DOHH2 (cell line): Measurements from ENCODE around the gene LSM14B.
"Not testable (repeated sequence)": the region's sequence is repeated elsewhere in the genome, so short reads cannot be mapped to it uniquely, and the experiment has no call there.

Experiments used
- H3F3A ChIP-seq: fragments of 200-600 bp; sonication (generic), shearing (Covaris generic); 2 replicates; pipeline ENCODE4 v1.6.0; 2016; ENCODE audit warnings: antibody characterized with exemption, mild to moderate bottlenecking; ENCODE audit not compliant: control insufficient read depth, insufficient read depth
- H3K27ac ChIP-seq: fragments of 200-600 bp; sonication (generic); 2 replicates; pipeline ENCODE4 v1.5.1; 2014; ENCODE audit warnings: low read depth, mild to moderate bottlenecking, low read length, moderate library complexity
- H3K27me3 ChIP-seq: fragments of 200-600 bp; sonication (generic); 2 replicates; pipeline ENCODE4 v1.6.1; 2014; ENCODE audit warnings: mild to moderate bottlenecking, low read length, mixed read lengths; ENCODE audit not compliant: control insufficient read depth
- H3K36me3 ChIP-seq: fragments of 200-600 bp; sonication (generic); 2 replicates; pipeline ENCODE4 v1.6.1; 2014; ENCODE audit warnings: mild to moderate bottlenecking, low read length, moderate library complexity, mixed read lengths; ENCODE audit not compliant: control insufficient read depth
- H3K4me1 ChIP-seq: fragments of 200-600 bp; sonication (generic); 2 replicates; pipeline ENCODE4 v1.6.1; 2014; ENCODE audit warnings: mild to moderate bottlenecking, low read length, mixed read lengths; ENCODE audit not compliant: control insufficient read depth
- H3K4me2 ChIP-seq: fragments of 200-600 bp; sonication (generic); 2 replicates; pipeline ENCODE4 v1.6.0; 2014; ENCODE audit warnings: mild to moderate bottlenecking, low read length, moderate library complexity
- H3K4me3 ChIP-seq: fragments of 200-600 bp; sonication (generic); 2 replicates; pipeline ENCODE4 v1.5.1; 2014; ENCODE audit warnings: mild to moderate bottlenecking, low read length, mixed read lengths
- H3K79me2 ChIP-seq: fragments of 200-600 bp; sonication (generic); 2 replicates; pipeline ENCODE4 v1.6.1; 2014; ENCODE audit warnings: mild to moderate bottlenecking, low read length, mixed read lengths; ENCODE audit not compliant: control insufficient read depth
- H3K9me2 ChIP-seq: fragments of 200-600 bp; sonication (generic); replicated peaks from 2 replicates; pipeline ENCODE4 v1.6.1; 2014; ENCODE audit warnings: mild to moderate bottlenecking, low read length, mixed read lengths; ENCODE audit not compliant: control insufficient read depth
- H3K9me3 ChIP-seq: fragments of 200-600 bp; sonication (generic); 2 replicates; pipeline ENCODE4 v1.6.1; 2014; ENCODE audit warnings: antibody characterized with exemption, low read length, mixed read lengths; ENCODE audit not compliant: control insufficient read depth, insufficient read depth
- H4K20me1 ChIP-seq: fragments of 200-600 bp; sonication (generic); 2 replicates; pipeline ENCODE4 v1.6.0; 2014; ENCODE audit warnings: low read depth, mild to moderate bottlenecking, antibody characterized with exemption, low read length, moderate library complexity; ENCODE audit not compliant: control insufficient read depth, insufficient read depth
- CTCF ChIP-seq: fragments of 200-600 bp; sonication (generic); IDR thresholded peaks from one replicate; pipeline ENCODE4 v1.5.1; 2014; ENCODE audit warnings: antibody characterized with exemption, mild to moderate bottlenecking, low read depth, low read length; ENCODE audit not compliant: poor library complexity, severe bottlenecking
- EZH2phosphoT487 ChIP-seq: fragments of 200-600 bp; sonication (generic); IDR thresholded peaks from 2 replicates; pipeline ENCODE4 v1.6.1; 2017; ENCODE audit warnings: borderline replicate concordance, mild to moderate bottlenecking, antibody characterized with exemption, low read length, moderate library complexity, mixed read lengths

The LSM14B gene

GRCh38 chr20:62080249-62080990, 41.9 kb upstream of the LSM14B start:
- Histone ChIP-seq H3K4me3 (no peak overlapping the region), H3K27me3 (no peaks in the 10 kb centered on the region), H3K4me2 (no peak overlapping the region), H3K4me1 (no peaks in the 10 kb centered on the region), H3K9me3 (peaks cover 7% of the 10 kb centered on the region; the same call in 1 of the 2 replicates), H3K36me3 (no peaks in the 10 kb centered on the region), H3K79me2 (no peaks in the 10 kb centered on the region), H4K20me1 (no peaks in the 10 kb centered on the region), H3K27ac (no peak overlapping the region), H3K9me2 (no peaks in the 10 kb centered on the region), H3F3A (no peaks in the 10 kb centered on the region)
- TF ChIP-seq EZH2phosphoT487, result no peak
- no peak for TF ChIP-seq CTCF

GRCh38 chr20:62083312-62083711, 39.0 kb upstream of the LSM14B start:
- H3K27me3 ChIP-seq, result no peaks in the 10 kb centered on the region

GRCh38 chr20:62084224-62084623, 38.1 kb upstream of the LSM14B start:
- not testable (repeated sequence) for H3K4me2 ChIP-seq, H3K27ac ChIP-seq, H3K79me2 ChIP-seq, H3K4me3 ChIP-seq, H3K9me3 ChIP-seq, H3K36me3 ChIP-seq, H3K27me3 ChIP-seq, H4K20me1 ChIP-seq, H3K9me2 ChIP-seq, H3F3A ChIP-seq, H3K4me1 ChIP-seq

More at GRCh38 chr20:62083312-62083711, 39.0 kb upstream of the LSM14B start:
- Histone ChIP-seq H3K27ac (no peak overlapping the region), H3K9me2 (no peaks in the 10 kb centered on the region), H3K36me3 (no peaks in the 10 kb centered on the region), H3F3A (no peaks in the 10 kb centered on the region), H3K4me3 (no peak overlapping the region), H3K9me3 (no peaks in the 10 kb centered on the region), H3K79me2 (no peaks in the 10 kb centered on the region), H3K4me1 (no peaks in the 10 kb centered on the region), H4K20me1 (no peaks in the 10 kb centered on the region), H3K4me2 (no peak overlapping the region)
- no peak for TF ChIP-seq EZH2phosphoT487
- TF ChIP-seq CTCF, result no peak

- Histone ChIP-seq H3K36me3 (no peaks in the 10 kb centered on the region), H3K4me1 (no peaks in the 10 kb centered on the region), H3K9me3 (no peaks in the 10 kb centered on the region), H3F3A (no peaks in the 10 kb centered on the region), H3K27me3 (no peaks in the 10 kb centered on the region), H3K4me3 (no peak overlapping the region), H3K4me2 (no peak overlapping the region), H3K9me2 (no peaks in the 10 kb centered on the region), H3K27ac (no peak overlapping the region), H3K79me2 (no peaks in the 10 kb centered on the region), H4K20me1 (no peaks in the 10 kb centered on the region)
- TF ChIP-seq CTCF, result no peak
- TF ChIP-seq EZH2phosphoT487, result no peak
Observed at GRCh38 chr20:62085206-62085605, 37.1 kb upstream of the LSM14B start.
